IMR-90 (cell line): ENCODE data around the gene AK1. TPM values are rescaled to one million over a fixed set of nuclear protein-coding genes. Genes with fewer than 3 reads are reported as not detected.

Source experiments
- ATAC-seq: fragments of 200-7000 bp; cut with Tn5 transposase; 2 replicates; pipeline ENCODE4 v1.9.1; 2020; ENCODE audit warnings: low read depth, mild to moderate bottlenecking, moderate library complexity
- BruUV-seq: library from RNA; stranded (reverse); fragments of 400-500 nt; replicated peaks from 2 replicates; lab custom pipeline; 2021; lab: Mats Ljungman, UMichigan
- CTCF ChIA-PET: fragments of 300-600 bp; formaldehyde crosslinking; extraction: SDS; loops from one replicate; lab custom pipeline; 2021; ENCODE audit warnings: antibody characterized with exemption; lab: Yijun Ruan, JAX
- POLR2A ChIA-PET: fragments of 300-600 bp; sonication (Branson Sonifier 250); formaldehyde crosslinking; loops from one replicate; lab custom pipeline; 2022; ENCODE audit warnings: antibody characterized with exemption; ENCODE audit not compliant: unreplicated experiment; lab: Charles Lee
- DNase-seq: peaks from one replicate; pipeline ENCODE4 v3.0.0; 2013
- H2AFZ ChIP-seq: replicated peaks from 2 replicates; pipeline ENCODE3; 2013; ENCODE audit warnings: low read length, mild to moderate bottlenecking; ENCODE audit not compliant: poor library complexity
- H2AK5ac ChIP-seq: 2 replicates; pipeline ENCODE4 v1.6.1; 2013; ENCODE audit warnings: low read depth, low read length, inconsistent platforms
- H2AK9ac ChIP-seq: replicated peaks from 2 replicates; pipeline ENCODE3; 2013; ENCODE audit warnings: mild to moderate bottlenecking, low read depth, low read length, moderate library complexity; ENCODE audit not compliant: poor library complexity
- H2BK120ac ChIP-seq: 2 replicates; pipeline ENCODE4 v1.6.1; 2013; ENCODE audit warnings: low read depth, low read length, inconsistent platforms
- H2BK15ac ChIP-seq: 3 replicates; pipeline ENCODE4 v1.6.1; 2013; ENCODE audit warnings: low read depth, low read length, inconsistent platforms
- H2BK20ac ChIP-seq: 2 replicates; pipeline ENCODE4 v1.6.1; 2013; ENCODE audit warnings: low read depth, mild to moderate bottlenecking, inconsistent platforms, low read length, moderate library complexity
- H2BK5ac ChIP-seq: 2 replicates; pipeline ENCODE4 v1.6.1; 2013; ENCODE audit warnings: mild to moderate bottlenecking, low read depth, low read length, inconsistent platforms; ENCODE audit not compliant: poor library complexity, severe bottlenecking
- H3K14ac ChIP-seq: replicated peaks from 2 replicates; pipeline ENCODE4 v1.6.1; 2013; ENCODE audit warnings: low read depth, low read length, inconsistent platforms
- H3K18ac ChIP-seq: 2 replicates; pipeline ENCODE4 v1.6.1; 2013; ENCODE audit warnings: low read depth, low read length, control low read depth
- H3K23ac ChIP-seq: 2 replicates; pipeline ENCODE4 v1.6.1; 2013; ENCODE audit warnings: low read depth, low read length, inconsistent platforms
- H3K27ac ChIP-seq: 2 replicates; pipeline ENCODE4 v1.5.1; 2013; ENCODE audit warnings: mild to moderate bottlenecking, control low read depth, low read length; ENCODE audit not compliant: insufficient read depth
- H3K27me3 ChIP-seq: 2 replicates; pipeline ENCODE4 v1.6.1; 2013; ENCODE audit warnings: low read length; ENCODE audit not compliant: control insufficient read depth, insufficient read depth
- H3K36me3 ChIP-seq: 2 replicates; pipeline ENCODE4 v1.6.1; 2013; ENCODE audit warnings: low read length, mixed read lengths; ENCODE audit not compliant: control insufficient read depth, insufficient read depth
- H3K4ac ChIP-seq: 2 replicates; pipeline ENCODE4 v1.6.1; 2013; ENCODE audit warnings: low read depth, low read length, inconsistent platforms
- H3K4me1 ChIP-seq: 2 replicates; pipeline ENCODE4 v1.6.1; 2013; ENCODE audit warnings: low read length, mixed read lengths; ENCODE audit not compliant: control insufficient read depth, insufficient read depth
- H3K4me2 ChIP-seq: 2 replicates; pipeline ENCODE4 v1.6.1; 2013; ENCODE audit warnings: low read depth, mild to moderate bottlenecking, control low read depth, low read length, moderate library complexity
- H3K4me3 ChIP-seq: 2 replicates; pipeline ENCODE4 v1.5.1; 2013; ENCODE audit warnings: low read depth, mild to moderate bottlenecking, control low read depth, low read length, moderate library complexity; ENCODE audit not compliant: insufficient read depth
- H3K56ac ChIP-seq: 2 replicates; pipeline ENCODE4 v1.6.1; 2013; ENCODE audit warnings: low read length, inconsistent platforms; ENCODE audit not compliant: insufficient read depth; ENCODE audit errors: extremely low read depth
- H3K79me1 ChIP-seq, 2 experiments: 2 replicates each; pipeline ENCODE4 v1.6.1; 2013; ENCODE audit warnings: low read length in 2 of 2, inconsistent platforms in 1 of 2, low read depth in 1 of 2
- H3K9ac ChIP-seq: 2 replicates; pipeline ENCODE4 v1.6.1; 2013; ENCODE audit warnings: low read depth, low read length, control low read depth
- H3K9me1 ChIP-seq: 2 replicates; pipeline ENCODE4 v1.6.1; 2013; ENCODE audit warnings: low read length, inconsistent platforms; ENCODE audit not compliant: insufficient read depth
- H3K9me3 ChIP-seq: 2 replicates; pipeline ENCODE4 v1.6.1; 2013; ENCODE audit warnings: low read length; ENCODE audit not compliant: control insufficient read depth, insufficient read depth
- H4K20me1 ChIP-seq: 2 replicates; pipeline ENCODE4 v1.6.1; 2013; ENCODE audit warnings: low read length, inconsistent platforms; ENCODE audit not compliant: insufficient read depth
- H4K5ac ChIP-seq: 2 replicates; pipeline ENCODE4 v1.6.1; 2013; ENCODE audit warnings: mild to moderate bottlenecking, low read depth, low read length, control low read depth
- H4K8ac ChIP-seq, 2 experiments: 2 replicates each; pipeline ENCODE4 v1.6.1; 2013; ENCODE audit warnings: low read depth in 2 of 2, low read length in 2 of 2, control low read depth in 1 of 2, inconsistent platforms in 1 of 2
- H4K91ac ChIP-seq: 2 replicates; pipeline ENCODE4 v1.6.1; 2013; ENCODE audit warnings: low read depth, low read length, inconsistent platforms; ENCODE audit not compliant: insufficient read depth
- BHLHE40 ChIP-seq: fragments of 150-350 bp; IDR thresholded peaks from 2 replicates; pipeline ENCODE4 v1.6.1; 2016; ENCODE audit warnings: mild to moderate bottlenecking, low read depth, low read length
- CEBPB ChIP-seq: IDR thresholded peaks from 2 replicates; pipeline ENCODE4 v1.6.1; 2012; ENCODE audit warnings: low read depth, low read length, improper control_type of control experiment
- CHD1 ChIP-seq: IDR thresholded peaks from 2 replicates; pipeline ENCODE4 v1.6.1; 2012; ENCODE audit warnings: low read depth, low read length, improper control_type of control experiment
- ELK1 ChIP-seq: fragments of 150-350 bp; IDR thresholded peaks from 2 replicates; pipeline ENCODE4 v1.6.1; 2016; ENCODE audit warnings: low read depth, mild to moderate bottlenecking, low read length, moderate library complexity, borderline replicate concordance
- FOS ChIP-seq: fragments of 150-350 bp; IDR thresholded peaks from 2 replicates; pipeline ENCODE4 v1.6.1; 2016; ENCODE audit warnings: low read depth, low read length
- MAFK ChIP-seq: IDR thresholded peaks from 2 replicates; pipeline ENCODE4 v1.6.1; 2012; ENCODE audit warnings: low read depth, low read length, improper control_type of control experiment
- MAZ ChIP-seq: IDR thresholded peaks from 2 replicates; pipeline ENCODE4 v1.6.1; 2012; ENCODE audit warnings: low read depth, mild to moderate bottlenecking, low read length, improper control_type of control experiment, moderate library complexity, borderline replicate concordance
- MXI1 ChIP-seq: IDR thresholded peaks from 2 replicates; pipeline ENCODE4 v1.6.1; 2012; ENCODE audit warnings: low read depth, mild to moderate bottlenecking, low read length, moderate library complexity, borderline replicate concordance
- NFE2L2 ChIP-seq: fragments of 150-350 bp; IDR thresholded peaks from 2 replicates; pipeline ENCODE4 v1.6.1; 2016; ENCODE audit warnings: low read depth, mild to moderate bottlenecking, low read length
- POLR2A ChIP-seq: IDR thresholded peaks from 2 replicates; pipeline ENCODE4 v1.6.1; 2012; ENCODE audit warnings: mild to moderate bottlenecking, low read depth, low read length
- RAD21 ChIP-seq: IDR thresholded peaks from 2 replicates; pipeline ENCODE4 v1.6.1; 2012; ENCODE audit warnings: low read length, improper control_type of control experiment
- RCOR1 ChIP-seq: IDR thresholded peaks from 2 replicates; pipeline ENCODE4 v1.6.1; 2012; ENCODE audit warnings: mild to moderate bottlenecking, low read length, improper control_type of control experiment; ENCODE audit not compliant: insufficient replicate concordance
- SMC3 ChIP-seq: fragments of 150-350 bp; IDR thresholded peaks from 2 replicates; pipeline ENCODE4 v1.6.1; 2016; ENCODE audit warnings: low read depth, mild to moderate bottlenecking, antibody characterized with exemption, low read length, moderate library complexity
- WGBS, 2 experiments: methylation state at CpG; one replicate each; pipeline versions ENCODE4 v1.1.5 to v1.1.7; 2013; ENCODE audit warnings: missing lambda C conversion rate in 2 of 2; ENCODE audit not compliant: insufficient read length in 1 of 2; ENCODE audit errors: extremely low coverage in 2 of 2; 5-methylcytosine and 5-hydroxymethylcytosine counted together
- dilution Hi-C: fragments of 300-500 bp; cut with HindIII; formaldehyde crosslinking; loops from one replicate; pipeline ENCODE4 v1.14.3; 2018; ENCODE audit warnings: low sequenced_read_pairs; ENCODE audit not compliant: unreplicated experiment
- in situ Hi-C: fragments of 300-500 bp; cut with MboI; formaldehyde crosslinking; loops from 3 replicates; pipeline ENCODE4 v1.14.3; 2019; ENCODE audit warnings: low sequenced_read_pairs, inconsistent platforms, mixed read lengths
- intact Hi-C: fragments of 100-400 bp; cut with micrococcal nuclease; formaldehyde crosslinking; loops from 2 replicates; pipeline ENCODE4 v1.10.0; 2022
- polyA plus RNA-seq, 3 experiments: library from polyadenylated mRNA; depleted of rRNA; stranded (reverse); fragments of >200 nt; gene quantifications; 2 replicates each; pipeline ENCODE4 v1.2.3, GENCODE V29; 2012; ENCODE audit warnings: low replicate concordance in 1 of 3
- total RNA-seq: library from RNA; depleted of rRNA; stranded (reverse); fragments of >200 nt; gene quantifications from 2 replicates; pipeline ENCODE4 v1.2.3, GENCODE V29; 2012
- TF ChIP-seq, protein P1 (sequence below): conservative IDR thresholded peaks from 2 replicates; pipeline ENCODE4 v1.5.1; 2012; ENCODE audit warnings: mild to moderate bottlenecking, low read depth, low read length, improper control_type of control experiment

Gene AK1
- total and polyA plus RNA-seq, 2 of the 4 experiments (the other 2 are of a cell fraction) = 44.8 to 119 TPM

DNA sequence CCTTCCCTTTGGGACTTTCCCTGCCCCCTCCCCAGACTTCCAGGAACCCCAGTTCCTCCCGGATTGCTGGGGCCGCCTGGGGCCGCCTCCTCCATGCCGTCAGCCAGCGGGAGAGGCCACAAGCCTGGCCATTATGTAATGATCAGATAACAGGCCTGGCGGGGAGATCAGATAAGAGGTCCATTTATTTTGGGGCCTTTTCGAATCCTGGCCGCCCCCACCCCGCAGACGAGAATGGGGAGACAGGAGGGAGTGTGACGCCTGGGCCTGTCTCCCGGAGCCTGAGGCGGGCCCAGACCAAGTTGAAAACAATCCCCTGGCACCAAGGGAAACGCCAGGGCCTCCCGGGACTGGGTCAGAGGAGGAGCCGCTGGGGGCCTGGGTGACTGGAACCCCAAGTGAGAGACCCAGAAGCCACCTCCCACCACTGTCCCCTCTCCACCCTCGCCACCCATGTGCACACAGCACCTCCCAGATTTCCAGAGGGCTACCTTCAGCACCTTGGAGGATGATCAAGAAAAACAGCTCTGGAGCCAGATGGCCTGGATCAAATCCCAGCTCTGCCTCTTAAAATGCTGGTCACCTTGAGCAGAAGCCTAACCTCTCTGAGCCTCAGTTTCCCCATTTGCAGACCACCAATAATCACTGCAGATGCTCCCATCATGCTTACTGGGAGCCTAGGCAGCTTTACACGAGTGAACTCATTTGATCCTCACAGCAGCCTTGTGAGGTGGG is 30.9 kb downstream of the AK1 start:
- WGBS, 2 experiments = 68% methylated on average over 10 of the region's 18 CpGs; no CpG with 5 or more reads in 1 of the 2 experiments
- H3K18ac ChIP-seq = peak overlapping the region; percentile 26; the same call in 1 of the 2 replicates
- H4K8ac ChIP-seq = no peak overlapping the region
- no peak overlapping the region for H3K27ac ChIP-seq
- ChIA-PET CTCF (interaction anchor here (0.8 kb wide), 1 partner anchor 23 kb away, joined by 4 read pairs; no protein-coding TSS in a partner anchor), POLR2A (no interaction called here)
- peaks cover 39 to 73% of the 10 kb centered on the region in 2 experiments for H3K79me1 ChIP-seq
- TF ChIP-seq NFE2L2 (no peak), CEBPB (no peak), ELK1 (no peak), SMC3 (no peak), MXI1 (no peak), BHLHE40 (no peak), POLR2A (no peak), CHD1 (no peak), MAFK (no peak), FOS (no peak), RAD21 (no peak), RCOR1 (no peak), MAZ (no peak)
- TF ChIP-seq, protein P1, sequence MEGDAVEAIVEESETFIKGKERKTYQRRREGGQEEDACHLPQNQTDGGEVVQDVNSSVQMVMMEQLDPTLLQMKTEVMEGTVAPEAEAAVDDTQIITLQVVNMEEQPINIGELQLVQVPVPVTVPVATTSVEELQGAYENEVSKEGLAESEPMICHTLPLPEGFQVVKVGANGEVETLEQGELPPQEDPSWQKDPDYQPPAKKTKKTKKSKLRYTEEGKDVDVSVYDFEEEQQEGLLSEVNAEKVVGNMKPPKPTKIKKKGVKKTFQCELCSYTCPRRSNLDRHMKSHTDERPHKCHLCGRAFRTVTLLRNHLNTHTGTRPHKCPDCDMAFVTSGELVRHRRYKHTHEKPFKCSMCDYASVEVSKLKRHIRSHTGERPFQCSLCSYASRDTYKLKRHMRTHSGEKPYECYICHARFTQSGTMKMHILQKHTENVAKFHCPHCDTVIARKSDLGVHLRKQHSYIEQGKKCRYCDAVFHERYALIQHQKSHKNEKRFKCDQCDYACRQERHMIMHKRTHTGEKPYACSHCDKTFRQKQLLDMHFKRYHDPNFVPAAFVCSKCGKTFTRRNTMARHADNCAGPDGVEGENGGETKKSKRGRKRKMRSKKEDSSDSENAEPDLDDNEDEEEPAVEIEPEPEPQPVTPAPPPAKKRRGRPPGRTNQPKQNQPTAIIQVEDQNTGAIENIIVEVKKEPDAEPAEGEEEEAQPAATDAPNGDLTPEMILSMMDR = no peak
- 0 out of 2 replicates have a peak, but pooled peaks cover 3% of the 10 kb centered on the region for H4K20me1 ChIP-seq
- no TSS peak for BruUV-seq
- peak overlapping the region; percentile 46 for H4K5ac ChIP-seq
- peak overlapping the region; percentile 38; the same call in 1 of the 2 replicates for H3K23ac ChIP-seq
- H3K36me3 ChIP-seq = peaks cover 26% of the 10 kb centered on the region
- in situ Hi-C loops = no loop called here
- no peaks in the 10 kb centered on the region for H3K27me3 ChIP-seq
- peaks cover 16% of the 10 kb centered on the region for H3K4me1 ChIP-seq
- intact Hi-C loops = no loop called here
- H4K91ac ChIP-seq = 0 out of 2 replicates have a peak overlapping the region, but pooled peaks have one; percentile 1
- no peak overlapping the region for H2AFZ ChIP-seq
- H2BK15ac ChIP-seq = no peak overlapping the region
- no peak overlapping the region for H2BK120ac ChIP-seq
- no peak overlapping the region for H2BK20ac ChIP-seq
- 0 out of 2 replicates have a peak overlapping the region, but pooled peaks have one; percentile 9 for H3K14ac ChIP-seq
- H2AK9ac ChIP-seq = no peak overlapping the region
- dilution Hi-C loops = no loop called here
- no peak overlapping the region for H3K4me3 ChIP-seq
- ATAC-seq = peak; percentile 11; the same call in 1 of the 2 replicates
- peak overlapping the region; percentile 40 for H2BK5ac ChIP-seq
- peak overlapping the region; percentile 26 for H3K4ac ChIP-seq
- no peak overlapping the region; the same call in 1 of the 2 replicates for H3K4me2 ChIP-seq
- peak overlapping the region; percentile 34; the same call in 1 of the 2 replicates for H2AK5ac ChIP-seq
- H3K9me3 ChIP-seq = peaks cover 10% of the 10 kb centered on the region
- H3K9me1 ChIP-seq = peaks cover 11% of the 10 kb centered on the region; the same call in 1 of the 2 replicates
- H3K56ac ChIP-seq = no peak overlapping the region
- DNase-seq = no peak
- no peak overlapping the region for H3K9ac ChIP-seq
